Pancreas (tissue), 10 donors: ENCODE data around the gene SPATA13. TPM values are rescaled to one million over a fixed set of nuclear protein-coding genes. Genes with fewer than 3 reads are reported as not detected.

Source experiments
- ATAC-seq, 4 donors: fragments of 200-7000 bp; cut with Tn5 transposase; one replicate each; pipeline versions ENCODE4 v1.8.0 to v1.9.1; 2020; ENCODE audit warnings: mild to moderate bottlenecking in 4 of 4, moderate library complexity in 4 of 4
- DNase-seq, 6 donors: peaks; one replicate each; pipeline ENCODE4 v3.0.0-alpha.2; 2020
- FAIRE-seq: peaks from 2 replicates; lab custom pipeline; 2012; peaks lifted over from hg19 to GRCh38; lab: Jason Lieb, UNC
- H3K27ac ChIP-seq, 4 donors: fragments of 200-600 bp; sonication (generic); 1 replicate in 3 of 4; 2 replicates in 1 of 4; pipeline versions ENCODE4 v1.5.0 to v1.8.0; 2020
- H3K27me3 ChIP-seq, 4 donors: fragments of 200-600 bp; one replicate each; pipeline ENCODE4 v1.8.0; 2021
- H3K36me3 ChIP-seq, 3 donors: fragments of 200-600 bp; sonication (generic) in 1 of 3; one replicate each; pipeline versions ENCODE4 v1.5.0 to v1.8.0; 2020 to 2021
- H3K4me1 ChIP-seq, 3 donors: fragments of 200-600 bp; one replicate each; pipeline ENCODE4 v1.8.0; 2021
- H3K4me3 ChIP-seq, 4 donors: fragments of 200-600 bp; sonication (generic) in 2 of 4; one replicate each; pipeline versions ENCODE4 v1.5.0 to v1.8.0; 2020 to 2021
- H3K9me3 ChIP-seq, 4 donors: fragments of 200-600 bp; one replicate each; pipeline ENCODE4 v1.8.0; 2021
- CTCF ChIP-seq, 4 donors: fragments of 200-600 bp; sonication (generic) in 3 of 4; IDR thresholded peaks; one replicate each; pipeline versions ENCODE4 v1.5.0 to v1.8.0; 2021; ENCODE audit warnings: antibody characterized with exemption in 4 of 4
- WGBS, 2 donors: extraction: QIAGEN DNeasy Blood & Tissue Kit; methylation state at CpG; one replicate each; pipeline ENCODE4 v1.1.7; 2013; 5-methylcytosine and 5-hydroxymethylcytosine counted together
- intact Hi-C, 3 donors: fragments of 100-400 bp; cut with DNase I; formaldehyde crosslinking; loops; one replicate each; pipeline versions ENCODE4 v1.11.1 to v1.14.2; 2022
- polyA plus RNA-seq, 2 donors: library from polyadenylated mRNA; stranded (reverse); fragments of 200-250 nt; gene quantifications; one replicate each; pipeline ENCODE4 v1.2.3, GENCODE V29; 2013
- total RNA-seq, 6 donors: library from RNA; stranded (reverse); fragmentation: NEBNext Ultra II Directional in 4 of 6; extraction: Animal tissue kit (Norgen Biotek cat#: 25700) in 4 of 6; gene quantifications; one replicate each; pipeline versions ENCODE4 v1.2.1 to v1.2.4, GENCODE V29; 2021 to 2023
- donor health status: healthy with polysubstance abuse.
- donor health status: DM: no; HTN: no; CAD: no; lungs with moderate emphysema.
- donor health status: DM: no; HTN: no; CAD: no.
- donor health status: control.
- donor health status: control.
- donor health status: Bipolar disorder and iron deficiency.
- donor health status: DM: yes; HTN: yes; CAD: no.
- donor health status: DM: no; HTN: no; CAD: no.
- donor health status: DM: no; HTN: no; CAD: no.
- donor health status: DM: yes; HTN: yes; CAD: no.

SPATA13 gene
- total and polyA plus RNA-seq, 8 donors: 38.1 to 71.2 (median 53.9) TPM

GRCh38 chr13:24301911-24302310 is 141.4 kb downstream of the SPATA13 start:
- Histone ChIP-seq H3K27ac (no peak overlapping the region), H3K4me1 (peaks cover 0 to 11% (median 2%) of the 10 kb centered on the region in 3 donors), H3K9me3 (no peaks in the 10 kb centered on the region), H3K4me3 (no peak overlapping the region), H3K36me3 (peaks cover 5 to 80% (median 47%) of the 10 kb centered on the region in 3 donors), H3K27me3 (no peaks in the 10 kb centered on the region)
- DNase-seq (no peak), FAIRE-seq (no peak), ATAC-seq (no peak)
- no peak for TF ChIP-seq CTCF (IDR thresholded peaks at IDR 0.05)
- WGBS, 2 donors: 84 to 88% methylated on average over 7 of the region's 7 CpGs
- intact Hi-C loops: no loop called here

- DNase-seq: no peak
- no peak for ATAC-seq
- H3K27me3 ChIP-seq: no peaks in the 10 kb centered on the region
- H3K4me1 ChIP-seq: peaks cover 0 to 14% (median 7%) of the 10 kb centered on the region in 3 donors
- H3K4me3 ChIP-seq: no peak overlapping the region
- H3K9me3 ChIP-seq: no peaks in the 10 kb centered on the region
- intact Hi-C loops: no loop called here
- peaks cover 5 to 53% (median 22%) of the 10 kb centered on the region in 3 donors for H3K36me3 ChIP-seq
- 90 to 97% methylated on average over 5 of the region's 5 CpGs for WGBS, 2 donors
- TF ChIP-seq CTCF (IDR thresholded peaks at IDR 0.05): no peak
- FAIRE-seq: no peak
- H3K27ac ChIP-seq: no peak overlapping the region
Observed at GRCh38 chr13:24304620-24305019, 144.1 kb downstream of the SPATA13 start.

GRCh38 chr13:24306632-24307031 is 146.1 kb downstream of the SPATA13 start:
- no peak for TF ChIP-seq CTCF (IDR thresholded peaks at IDR 0.05)
- H3K27ac ChIP-seq: no peak overlapping the region
- H3K9me3 ChIP-seq: no peaks in the 10 kb centered on the region
- H3K4me3 ChIP-seq: no peak overlapping the region
- ATAC-seq (no peak), FAIRE-seq (no peak), DNase-seq (no peak)
- peaks cover 5 to 33% (median 7%) of the 10 kb centered on the region in 3 donors for H3K36me3 ChIP-seq
- peaks cover 0 to 14% (median 7%) of the 10 kb centered on the region in 3 donors for H3K4me1 ChIP-seq
- intact Hi-C loops: no loop called here
- 54 to 66% methylated on average over 1 of the region's 1 CpG for WGBS, 2 donors
- H3K27me3 ChIP-seq: no peaks in the 10 kb centered on the region

GRCh38 chr13:24307211-24308067 is 146.9 kb downstream of the SPATA13 start:
- no peak for FAIRE-seq
- 71 to 74% methylated on average over 27 of the region's 27 CpGs for WGBS, 2 donors
- ATAC-seq: peak; percentile 33 to 83 (median 66)
- Histone ChIP-seq H3K4me3 (no peak overlapping the region), H3K36me3 (peaks cover 3 to 27% (median 5%) of the 10 kb centered on the region in 3 donors), H3K27ac (no peak overlapping the region), H3K9me3 (no peaks in the 10 kb centered on the region), H3K27me3 (no peaks in the 10 kb centered on the region), H3K4me1 (peaks cover 0 to 14% (median 7%) of the 10 kb centered on the region in 3 donors)
- TF ChIP-seq CTCF (IDR thresholded peaks at IDR 0.05): no peak
- DNase-seq: no peak
- intact Hi-C loops: no loop called here

GRCh38 chr13:24308068-24308445 is 147.5 kb downstream of the SPATA13 start:
- intact Hi-C loops: no loop called here
- Histone ChIP-seq H3K27me3 (no peaks in the 10 kb centered on the region), H3K4me3 (no peak overlapping the region), H3K36me3 (peaks cover 3 to 21% (median 5%) of the 10 kb centered on the region in 3 donors), H3K4me1 (peaks cover 0 to 14% (median 7%) of the 10 kb centered on the region in 3 donors), H3K27ac (no peak overlapping the region), H3K9me3 (no peaks in the 10 kb centered on the region)
- FAIRE-seq: no peak
- WGBS, 2 donors: 79 to 83% methylated on average over 33 of the region's 33 CpGs
- no peak for TF ChIP-seq CTCF (IDR thresholded peaks at IDR 0.05)
- DNase-seq: peak in 2 of 6 donors; percentile 45 to 84
- ATAC-seq: peak in 2 of 4 donors; percentile 23 to 30
